Activated CD4-positive, CD25-positive, alpha-beta regulatory T cell (primary cell): ENCODE results near the gene ZNF451.
A peak's percentile ranks its signal among the peaks of the same experiment; 100 is the strongest.
"Not testable (repeated sequence)": the region's sequence is repeated elsewhere in the genome, so short reads cannot be mapped to it uniquely, and the experiment has no call there.

Experiments
- DNase-seq, 4 experiments: peaks; one replicate each; lab custom pipeline; 2025; lab: John Stamatoyannopoulos, UW

ZNF451 gene

GRCh38 chr6:57089687-57090457 lies at the start of gene ZNF451:
Gene ZNF451, plus strand, starts transcription at chr6:57090188. Its CDS starts 66 bp downstream, at chr6:57090254.
- DNase-seq: peak; percentile 88 to 93 (median 92)

DNA sequence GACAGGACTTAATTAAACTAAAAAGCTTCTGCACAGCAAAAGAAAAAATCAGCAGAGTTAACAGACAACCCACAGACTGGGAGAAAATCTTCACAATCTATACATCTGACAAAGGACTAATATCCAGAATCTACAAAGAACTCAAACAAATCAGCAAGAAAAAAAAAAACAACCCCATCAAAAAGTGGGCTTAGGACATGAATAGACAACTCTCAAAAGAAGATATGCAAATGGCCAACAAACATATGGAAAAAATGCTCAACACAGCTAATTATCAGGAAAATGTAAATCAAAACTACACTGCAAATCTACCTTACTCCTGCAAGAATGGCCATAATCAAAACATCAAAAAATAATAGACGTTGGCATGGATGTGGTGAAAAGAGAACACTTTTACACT lies 45.9 kb upstream of the ZNF451 start:
- not testable (repeated sequence) for DNase-seq

GRCh38 chr6:57044568-57044967 lies 45.4 kb upstream of the ZNF451 start:
- DNase-seq: no peak

DNA sequence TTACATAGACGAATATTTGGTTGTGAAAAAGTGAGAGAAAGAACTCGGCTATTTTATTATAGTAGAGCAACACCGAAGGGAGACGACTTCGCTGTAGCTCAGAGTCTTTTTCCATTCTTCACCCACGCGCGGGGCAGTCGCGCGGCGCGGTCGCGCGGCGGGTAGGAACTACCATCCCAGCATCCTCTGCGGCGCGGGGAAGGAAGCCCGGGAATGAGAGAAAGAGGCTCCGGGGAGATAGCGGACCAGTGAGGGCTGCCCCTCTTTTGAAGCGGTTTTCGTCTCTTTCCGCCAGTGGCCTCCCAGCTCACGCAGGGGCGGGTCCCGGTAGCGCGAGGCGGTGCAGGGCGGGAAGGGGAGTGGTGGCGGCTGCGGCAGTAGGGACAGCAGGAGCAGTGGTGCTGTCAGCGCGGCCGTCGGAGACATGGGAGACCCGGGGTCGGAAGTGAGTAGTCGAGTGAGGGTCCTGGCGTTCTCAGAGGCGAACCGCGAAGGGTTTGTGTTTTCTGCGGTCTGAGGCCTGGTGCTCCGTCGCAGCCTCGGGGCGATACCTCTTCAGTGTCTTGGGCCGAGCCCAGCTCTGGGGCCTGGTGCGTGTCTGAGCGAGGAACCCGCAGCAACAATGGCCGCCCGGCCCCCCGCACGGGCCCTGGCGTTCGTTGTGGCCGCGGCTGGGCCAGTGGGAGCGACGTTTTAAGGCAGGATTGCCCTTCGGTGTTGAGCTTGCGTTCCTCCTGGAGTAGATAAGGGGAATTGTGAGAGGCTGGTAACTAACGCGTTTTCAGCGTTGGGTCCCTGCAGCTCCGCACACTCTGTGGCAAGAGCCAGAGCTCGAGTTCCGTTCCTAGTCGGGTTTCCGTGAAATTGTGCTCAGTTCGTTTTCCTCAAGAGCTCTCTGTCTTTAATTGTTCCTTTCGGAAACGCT lies 43.4 kb upstream of the ZNF451 start, which contains the start of gene KIAA1586:
KIAA1586 (plus strand) TSS at position 362 of the 925 bp plus-strand sequence; CDS start at position 425, 63 bp downstream.
- peak; percentile 40 to 66 (median 50) for DNase-seq

DNA sequence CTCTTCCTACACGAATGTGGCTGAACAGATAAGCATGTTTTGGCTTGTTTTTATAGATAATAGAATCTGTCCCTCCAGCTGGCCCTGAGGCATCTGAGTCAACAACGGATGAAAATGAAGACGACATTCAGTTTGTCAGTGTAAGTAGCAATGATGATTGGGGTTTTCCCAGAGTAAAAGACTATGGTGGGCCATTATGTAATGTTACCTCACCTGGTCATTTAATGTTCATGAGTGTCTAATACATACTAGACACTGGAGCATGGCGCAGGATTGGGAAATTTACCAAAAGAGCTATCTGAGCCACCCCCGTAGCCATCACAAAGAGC lies 42.8 kb upstream of the ZNF451 start:
- DNase-seq: not testable (repeated sequence)

DNA sequence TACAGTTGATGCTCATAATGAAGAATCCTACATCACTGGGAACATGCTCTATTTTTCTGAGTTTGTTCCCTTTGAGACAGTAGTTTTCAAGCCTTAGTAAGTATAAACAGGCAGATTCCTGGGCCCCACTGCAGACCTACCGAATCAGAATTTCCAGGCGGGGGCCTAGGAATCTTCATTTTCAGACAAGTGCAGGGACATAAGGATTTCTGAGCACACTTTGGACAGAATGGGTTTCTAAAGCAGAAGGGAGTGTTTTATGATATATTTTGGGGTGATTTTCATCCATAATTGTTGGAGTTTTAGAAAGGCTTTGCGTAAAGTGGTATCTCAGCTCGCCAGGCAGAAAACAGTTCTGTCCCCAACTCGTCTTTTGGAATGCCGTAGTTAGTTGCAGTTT lies 42.1 kb upstream of the ZNF451 start:
- DNase-seq: not testable (repeated sequence)

DNA sequence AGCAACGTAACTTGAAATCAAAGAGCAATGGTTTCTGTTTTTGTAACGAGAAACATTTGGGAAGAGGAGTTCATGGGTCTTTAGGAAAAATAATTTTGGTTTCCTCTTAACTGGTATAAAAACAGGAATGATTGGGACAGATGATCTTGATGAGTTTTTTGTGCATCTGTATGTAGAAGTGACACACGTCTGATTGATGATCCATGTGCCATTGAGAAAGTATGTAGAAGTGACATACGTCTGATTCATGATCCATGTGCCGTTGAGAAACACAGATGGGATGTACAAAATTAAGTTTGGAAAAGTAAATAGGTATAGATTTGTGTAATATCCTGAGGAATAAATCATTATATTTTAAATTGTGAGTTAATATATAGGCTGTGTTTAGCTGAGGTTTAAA lies 41.4 kb upstream of the ZNF451 start:
- no peak for DNase-seq

DNA sequence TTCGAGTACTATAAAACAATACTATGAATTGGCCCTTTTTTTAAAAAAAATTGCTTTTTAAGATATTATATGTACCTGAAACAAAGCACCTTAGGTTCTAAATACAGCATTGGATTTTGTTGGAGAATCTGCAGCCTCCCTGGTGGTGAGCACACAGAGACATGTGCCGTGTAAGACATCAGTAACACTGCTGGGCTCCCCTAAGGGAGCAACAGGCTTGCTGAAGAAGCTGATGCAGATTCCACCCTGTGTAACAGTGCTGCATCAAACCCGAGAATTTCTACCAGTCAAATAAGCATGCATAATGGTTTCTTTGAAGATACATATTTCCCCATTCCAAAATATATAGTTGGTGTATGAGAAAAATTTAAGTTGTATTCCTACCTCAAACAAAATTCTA lies 26.1 kb upstream of the ZNF451 start:
- DNase-seq: no peak

- no peak for DNase-seq
Observed at GRCh38 chr6:57064809-57065208, 25.2 kb upstream of the ZNF451 start.

DNA sequence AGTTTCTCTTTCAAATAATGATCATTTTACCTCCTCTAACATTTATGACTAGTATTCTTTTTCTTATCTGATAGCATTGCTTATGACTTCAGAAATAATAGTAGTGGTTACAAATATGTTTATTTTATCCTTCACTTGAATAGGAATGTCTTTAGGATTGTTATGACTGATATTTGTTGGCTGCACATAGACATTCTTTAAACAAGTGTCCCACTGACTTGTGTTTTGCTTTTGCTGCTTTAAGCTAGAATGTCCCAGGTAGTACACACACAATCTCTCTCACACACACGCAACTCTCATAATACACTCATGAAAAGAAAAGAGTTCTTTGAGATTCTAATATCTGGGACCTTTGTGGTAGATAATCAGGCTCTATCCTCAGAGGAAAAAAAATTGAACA lies 21.9 kb upstream of the ZNF451 start:
- no peak for DNase-seq

- no peak for DNase-seq
Observed at GRCh38 chr6:57069228-57069627, 20.8 kb upstream of the ZNF451 start.

DNA sequence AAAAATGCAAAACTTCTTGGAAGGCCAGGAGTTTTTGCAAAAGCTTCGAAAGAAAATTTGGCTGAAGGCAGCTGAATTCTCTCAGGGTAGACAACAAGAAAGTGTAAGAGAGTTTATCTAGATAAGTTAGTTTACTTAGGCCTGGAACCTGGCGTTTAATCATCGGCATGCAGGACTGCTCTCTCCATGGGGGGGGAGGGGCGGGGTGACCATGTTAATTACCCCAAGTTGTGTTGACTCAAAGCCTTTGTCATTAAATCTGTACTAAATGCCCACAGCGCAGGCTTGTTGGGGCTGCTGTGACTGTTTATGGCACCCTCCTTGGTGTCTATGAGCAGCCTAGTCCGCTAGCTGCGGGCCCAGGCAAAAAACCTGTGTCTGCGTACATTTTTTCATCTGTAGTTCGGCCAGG lies 20.1 kb upstream of the ZNF451 start:
- no peak for DNase-seq

DNA sequence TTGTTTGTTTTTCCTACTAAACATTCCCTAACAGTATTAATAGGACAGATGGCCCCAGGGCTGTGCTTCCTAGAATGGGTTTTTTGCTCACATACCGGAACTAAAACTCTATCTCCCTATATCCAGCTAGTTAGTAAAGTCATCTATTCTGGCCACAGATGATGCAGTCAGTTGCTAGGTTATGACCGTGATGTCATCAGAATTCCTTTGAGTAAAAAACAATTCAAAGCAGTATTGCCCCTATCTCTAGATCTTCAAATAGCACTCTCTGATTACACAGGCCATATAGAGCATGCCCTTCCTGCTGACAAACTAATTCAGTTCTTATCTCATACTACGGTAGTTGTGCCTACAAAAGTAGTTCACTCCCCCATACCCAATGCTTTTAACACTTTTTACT lies 17.9 kb upstream of the ZNF451 start:
- DNase-seq: no peak

DNA sequence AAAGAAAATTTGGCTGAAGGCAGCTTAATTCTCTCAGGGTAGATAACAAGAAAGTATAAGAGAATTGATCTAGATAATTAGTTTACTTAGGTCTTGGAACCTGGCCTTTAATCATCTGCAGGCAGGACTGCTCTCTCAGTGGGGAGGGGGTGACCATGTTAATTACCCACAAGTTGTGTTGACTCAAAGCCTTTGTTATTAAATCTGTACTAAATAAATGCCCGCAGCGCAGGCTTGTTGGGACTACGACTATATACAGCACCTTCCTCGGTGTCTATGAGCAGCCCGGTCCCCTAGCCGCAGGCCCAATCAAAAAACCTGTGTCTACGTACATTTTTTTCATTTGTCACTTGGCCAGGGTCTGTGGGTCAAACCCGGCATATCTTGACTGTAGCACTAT lies 15.6 kb upstream of the ZNF451 start:
- DNase-seq: no peak

DNA sequence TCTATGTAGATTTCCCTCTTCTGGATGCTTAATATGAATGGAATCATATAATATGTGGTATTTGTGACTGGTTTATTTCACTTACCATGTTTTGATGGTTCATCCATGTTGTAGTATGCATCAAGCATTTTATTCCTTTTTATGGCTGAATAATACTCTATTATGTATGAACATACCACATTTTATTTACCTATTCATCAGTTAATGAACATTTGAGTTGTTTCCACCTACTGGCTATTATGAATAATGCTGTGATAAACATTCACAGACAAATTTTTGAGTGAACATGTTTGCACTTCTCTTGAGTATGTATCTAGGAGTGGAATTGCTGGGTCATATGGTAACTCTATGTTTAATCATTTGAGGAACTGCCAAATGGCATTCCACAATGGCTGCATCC lies 14.9 kb upstream of the ZNF451 start:
- DNase-seq: no peak

DNA sequence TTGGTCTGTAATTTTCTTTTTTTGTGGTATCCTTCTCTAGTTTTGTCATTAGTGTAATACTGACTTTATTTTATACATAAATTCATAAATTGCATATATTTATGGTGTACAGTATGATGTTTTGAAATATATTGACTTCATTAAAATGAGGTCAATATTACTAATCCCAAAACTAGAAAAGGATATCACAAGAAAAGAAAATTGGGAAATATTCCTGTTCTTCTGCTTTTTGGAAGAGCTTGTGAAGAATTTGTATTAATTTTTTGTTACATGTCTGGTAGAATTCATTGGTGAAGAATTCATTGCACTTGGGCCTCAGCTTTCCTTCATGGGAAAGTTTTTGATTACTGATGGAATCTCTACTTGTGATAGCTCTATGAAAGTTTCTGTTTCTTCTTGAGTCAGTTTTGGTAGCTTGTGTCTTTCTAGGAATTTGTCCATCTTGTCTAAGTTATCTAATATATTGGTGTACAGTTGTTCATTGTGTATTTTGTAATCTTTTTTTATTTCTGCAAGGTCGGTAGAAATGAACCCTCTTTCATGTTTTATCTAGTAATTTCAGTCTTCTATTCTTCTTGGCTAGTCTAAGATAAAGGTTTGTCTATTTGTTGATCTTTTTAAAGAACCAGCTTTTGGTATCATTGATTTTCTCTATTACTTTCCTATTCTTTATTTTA lies 11.3 kb upstream of the ZNF451 start:
- no peak for DNase-seq

GRCh38 chr6:57085471-57085870 lies 4.5 kb upstream of the ZNF451 start:
- DNase-seq: no peak

GRCh38 chr6:57086843-57087242 lies 3.1 kb upstream of the ZNF451 start:
- no peak for DNase-seq

- no peak for DNase-seq
Observed at GRCh38 chr6:57087916-57088315, 2.1 kb upstream of the ZNF451 start.

DNA sequence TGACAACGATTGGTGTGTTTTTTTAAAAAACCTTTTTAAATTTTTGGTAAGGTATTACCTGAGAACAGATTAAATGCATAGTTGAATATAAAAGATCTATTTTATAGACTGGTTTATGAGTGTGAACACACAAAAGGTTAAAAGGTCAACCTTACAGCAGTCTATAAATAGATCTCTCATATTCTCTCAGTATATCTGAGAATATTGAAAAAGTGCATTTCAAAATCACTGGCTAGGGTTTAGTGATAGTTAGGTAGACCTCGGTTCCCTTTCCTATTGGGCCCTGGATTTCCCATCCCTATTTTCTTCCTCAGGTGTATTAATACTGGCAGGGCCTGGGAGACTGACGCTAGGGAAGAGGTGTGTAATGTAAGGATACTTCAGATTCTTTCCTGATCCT lies 723 bp upstream of the ZNF451 start:
- DNase-seq: no peak

DNA sequence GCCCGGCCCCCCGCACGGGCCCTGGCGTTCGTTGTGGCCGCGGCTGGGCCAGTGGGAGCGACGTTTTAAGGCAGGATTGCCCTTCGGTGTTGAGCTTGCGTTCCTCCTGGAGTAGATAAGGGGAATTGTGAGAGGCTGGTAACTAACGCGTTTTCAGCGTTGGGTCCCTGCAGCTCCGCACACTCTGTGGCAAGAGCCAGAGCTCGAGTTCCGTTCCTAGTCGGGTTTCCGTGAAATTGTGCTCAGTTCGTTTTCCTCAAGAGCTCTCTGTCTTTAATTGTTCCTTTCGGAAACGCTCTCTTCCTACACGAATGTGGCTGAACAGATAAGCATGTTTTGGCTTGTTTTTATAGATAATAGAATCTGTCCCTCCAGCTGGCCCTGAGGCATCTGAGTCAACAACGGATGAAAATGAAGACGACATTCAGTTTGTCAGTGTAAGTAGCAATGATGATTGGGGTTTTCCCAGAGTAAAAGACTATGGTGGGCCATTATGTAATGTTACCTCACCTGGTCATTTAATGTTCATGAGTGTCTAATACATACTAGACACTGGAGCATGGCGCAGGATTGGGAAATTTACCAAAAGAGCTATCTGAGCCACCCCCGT lies 575 bp downstream of the ZNF451 start:
- DNase-seq: not testable (repeated sequence)

DNA sequence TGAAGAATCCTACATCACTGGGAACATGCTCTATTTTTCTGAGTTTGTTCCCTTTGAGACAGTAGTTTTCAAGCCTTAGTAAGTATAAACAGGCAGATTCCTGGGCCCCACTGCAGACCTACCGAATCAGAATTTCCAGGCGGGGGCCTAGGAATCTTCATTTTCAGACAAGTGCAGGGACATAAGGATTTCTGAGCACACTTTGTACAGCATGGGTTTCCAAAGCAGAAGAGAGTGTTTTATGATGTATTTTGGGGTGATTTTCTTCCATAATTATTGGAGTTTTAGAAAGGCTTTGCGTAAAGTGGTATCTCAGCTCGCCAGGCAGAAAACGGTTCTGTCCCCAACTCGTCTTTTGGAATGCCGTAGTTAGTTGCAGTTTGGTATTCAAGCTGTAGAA lies 1.4 kb downstream of the ZNF451 start:
- not testable (repeated sequence) for DNase-seq
